AG04449 (cell line): ENCODE results near the gene CNNM2.

Source experiments
- CTCF ChIA-PET: fragments of 350-600 bp; formaldehyde crosslinking; extraction: SDS; loops from one replicate; lab custom pipeline; 2021; ENCODE audit warnings: antibody characterized with exemption; lab: Yijun Ruan, JAX
- POLR2A ChIA-PET: fragments of 400-600, 350-600 bp; formaldehyde crosslinking; extraction: SDS; loops from one replicate; lab custom pipeline; 2020; ENCODE audit warnings: antibody characterized with exemption, inconsistent platforms; lab: Yijun Ruan, JAX
- DNase-seq: peaks from one replicate; pipeline ENCODE4 v3.0.0-alpha.2; 2010; ENCODE audit warnings: low read depth, low spot score
- H3K4me3 ChIP-seq: 2 replicates; pipeline ENCODE4 v1.5.1; 2011; ENCODE audit warnings: low read depth, mild to moderate bottlenecking, control low read depth, low read length
- CTCF ChIP-seq: IDR thresholded peaks from one replicate; pipeline ENCODE4 v1.5.1; 2011; ENCODE audit warnings: mild to moderate bottlenecking, moderate library complexity, low read length, control low read depth, inconsistent platforms; ENCODE audit not compliant: insufficient read depth; ENCODE audit errors: missing control alignments

CNNM2 gene

GRCh38 chr10:102930720-102931119 is 12.6 kb downstream of the CNNM2 start:
- no peak for TF ChIP-seq CTCF
- CTCF ChIA-PET = interaction anchor here (0.6 kb wide), 1 partner anchor 310 kb away, joined by 3 read pairs; no protein-coding TSS in a partner anchor
- POLR2A ChIA-PET = no interaction called here
- H3K4me3 ChIP-seq = no peak overlapping the region
- DNase-seq = no peak

GRCh38 chr10:102931643-102932042 is 13.5 kb downstream of the CNNM2 start:
- ChIA-PET POLR2A (no interaction called here), CTCF (no interaction called here)
- no peak for TF ChIP-seq CTCF
- H3K4me3 ChIP-seq = no peak overlapping the region
- DNase-seq = no peak

- POLR2A ChIA-PET = no interaction called here
- TF ChIP-seq CTCF = no peak
- DNase-seq = no peak
- no peak overlapping the region for H3K4me3 ChIP-seq
- CTCF ChIA-PET = interaction anchor here (1.4 kb wide), 1 partner anchor 11 kb away, joined by 4 read pairs; no protein-coding TSS in a partner anchor
Measured at GRCh38 chr10:102935505-102935904, 17.4 kb downstream of the CNNM2 start.

DNA sequence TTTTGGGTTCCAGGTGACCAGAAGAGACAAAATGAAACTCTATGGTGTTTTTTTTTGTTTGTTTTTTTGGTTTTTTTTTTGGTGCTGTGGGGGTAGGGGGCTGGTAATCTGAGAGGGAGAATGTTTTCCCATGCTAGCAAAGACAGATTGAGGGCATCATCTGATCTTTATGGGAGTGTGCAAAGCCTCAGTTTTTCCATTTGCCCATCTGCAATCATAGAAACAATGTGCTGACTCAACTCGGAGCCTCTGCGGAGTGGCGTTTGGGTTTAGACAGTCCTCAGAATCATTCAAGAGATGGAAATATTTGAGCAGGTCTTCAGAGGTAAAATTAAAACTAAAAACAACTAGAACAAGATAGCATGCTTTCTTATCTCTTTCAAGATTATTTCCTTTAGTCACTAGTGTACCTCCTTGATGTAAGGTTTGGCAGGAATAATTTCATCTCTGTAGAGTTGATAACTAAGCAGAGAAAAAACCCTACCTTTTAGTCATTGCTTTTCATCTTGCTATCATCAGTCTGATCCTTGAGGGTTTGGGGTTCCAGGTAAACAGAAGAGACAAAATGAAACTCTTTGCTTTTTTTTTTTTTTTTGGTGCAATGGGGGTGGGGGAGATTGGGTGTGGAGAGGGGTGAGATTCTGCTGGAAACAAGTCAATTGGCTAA is 18.0 kb downstream of the CNNM2 start:
- H3K4me3 ChIP-seq = no peak overlapping the region
- ChIA-PET CTCF (no interaction called here), POLR2A (no interaction called here)
- no peak for TF ChIP-seq CTCF
- DNase-seq = no peak

GRCh38 chr10:102941401-102941800 is 23.3 kb downstream of the CNNM2 start:
- ChIA-PET CTCF (no interaction called here), POLR2A (no interaction called here)
- TF ChIP-seq CTCF = no peak
- H3K4me3 ChIP-seq = no peak overlapping the region
- no peak for DNase-seq

DNA sequence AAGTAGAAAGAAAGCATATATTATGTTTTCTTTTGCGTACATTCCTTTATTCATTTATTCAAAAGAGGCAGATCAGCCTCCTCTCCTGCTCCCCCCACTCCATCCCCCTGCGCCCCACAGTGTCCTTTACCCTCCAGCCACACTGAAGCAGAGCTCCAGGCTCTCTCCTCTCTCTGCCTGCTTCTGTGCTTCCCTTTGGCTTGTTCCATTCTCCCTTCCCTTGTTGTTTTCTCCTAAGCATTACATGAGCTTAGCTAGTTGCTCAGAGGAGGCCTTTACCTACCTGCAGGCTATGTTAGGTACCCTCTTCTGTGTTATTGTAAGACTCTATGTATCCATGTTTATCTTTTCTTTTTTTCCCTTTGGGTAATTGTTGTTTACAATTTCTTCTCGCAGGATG is 27.4 kb downstream of the CNNM2 start:
- DNase-seq = no peak
- POLR2A ChIA-PET = no interaction called here
- no peak for TF ChIP-seq CTCF
- CTCF ChIA-PET = interaction anchor here (0.7 to 1.3 kb wide), 3 partner anchors 11 to 581 kb away, joined by 3 to 4 read pairs (median 4); no protein-coding TSS in a partner anchor
- no peak overlapping the region for H3K4me3 ChIP-seq
